HG03521 (cell line): ENCODE results near the gene ZKSCAN1.
"Not testable (repeated sequence)": the region's sequence is repeated elsewhere in the genome, so short reads cannot be mapped to it uniquely, and the experiment has no call there.

ENCODE experiments used
- ATAC-seq: cut with Tn5 transposase; IDR thresholded peaks from one replicate; pipeline ENCODE4 v1.9.1; 2021; ENCODE audit warnings: mild to moderate bottlenecking, moderate library complexity; ENCODE audit not compliant: unreplicated experiment

The ZKSCAN1 gene

GRCh38 chr7:100000239-100000638 lies 15.2 kb upstream of the ZKSCAN1 start:
- ATAC-seq = no peak

DNA sequence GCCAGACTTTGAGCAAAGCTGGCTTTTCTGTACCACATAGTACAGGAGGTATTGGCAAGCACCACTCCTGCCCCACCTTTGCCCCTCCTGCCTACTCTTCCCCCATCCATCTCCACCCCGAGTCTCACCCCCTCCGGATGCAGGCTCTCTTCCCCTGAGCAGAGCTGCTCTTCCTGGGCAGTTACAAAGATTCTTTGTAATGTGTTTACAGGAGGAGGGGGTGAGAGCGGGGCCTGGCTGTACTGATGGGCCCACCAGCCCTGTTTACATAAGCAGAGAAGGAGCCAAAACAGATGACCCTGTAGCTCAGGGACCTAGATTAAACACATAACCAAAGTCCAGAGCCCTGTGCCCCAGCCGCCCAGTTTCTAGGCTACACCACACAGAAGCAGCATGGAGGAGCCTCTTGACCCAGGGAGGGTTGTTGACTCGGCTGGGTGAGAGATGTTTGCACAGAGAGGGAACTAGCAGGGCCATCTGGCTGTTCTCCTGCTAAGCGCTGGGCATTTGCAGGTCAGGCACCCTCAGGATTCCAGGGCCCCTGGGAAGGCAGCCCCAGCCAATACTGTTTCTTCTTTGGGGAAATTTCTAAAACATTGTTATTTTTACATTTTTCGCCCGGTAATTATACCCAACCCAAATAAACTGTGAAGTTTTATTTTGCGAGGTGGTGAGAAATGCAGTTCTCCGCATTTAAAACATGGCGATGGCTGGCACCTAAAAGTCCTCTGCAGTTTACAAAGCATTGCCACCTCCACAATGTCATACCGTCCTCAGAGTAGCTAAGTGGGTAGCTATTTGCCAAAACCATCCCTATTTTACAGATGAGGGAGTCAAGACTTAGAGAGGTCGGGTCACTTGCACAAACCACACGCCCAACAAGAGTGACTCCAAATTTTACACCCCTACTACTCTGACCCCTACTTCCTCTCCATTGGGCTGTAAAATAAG lies 11.4 kb upstream of the ZKSCAN1 start:
- no peak for ATAC-seq

GRCh38 chr7:100007887-100008286 lies 7.5 kb upstream of the ZKSCAN1 start:
- no peak for ATAC-seq

DNA sequence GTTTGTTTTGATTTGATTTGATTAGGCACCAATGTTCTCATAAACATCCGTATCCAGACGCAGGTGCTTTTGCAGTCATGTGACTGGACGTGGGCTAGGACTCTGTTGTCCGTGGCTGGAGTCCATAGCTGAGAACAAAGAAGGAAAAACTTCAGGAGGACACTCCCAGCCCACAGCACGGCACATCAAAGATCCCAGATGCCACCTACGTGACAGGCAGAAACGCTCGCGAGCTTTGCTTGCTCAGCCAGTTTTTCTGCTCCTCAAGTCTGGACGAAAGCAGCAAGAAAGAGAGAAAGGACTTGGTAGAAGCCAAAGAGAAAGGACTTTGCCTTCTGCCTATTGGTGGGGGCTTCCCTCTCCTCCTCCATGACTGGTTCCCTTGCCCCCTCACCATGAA lies 6.9 kb upstream of the ZKSCAN1 start:
- ATAC-seq = no peak

GRCh38 chr7:100009952-100010351 lies 5.4 kb upstream of the ZKSCAN1 start:
- not testable (repeated sequence) for ATAC-seq

- ATAC-seq = no peak
These were observed 4.5 kb upstream of the ZKSCAN1 start for GRCh38 chr7:100010901-100011300.

DNA sequence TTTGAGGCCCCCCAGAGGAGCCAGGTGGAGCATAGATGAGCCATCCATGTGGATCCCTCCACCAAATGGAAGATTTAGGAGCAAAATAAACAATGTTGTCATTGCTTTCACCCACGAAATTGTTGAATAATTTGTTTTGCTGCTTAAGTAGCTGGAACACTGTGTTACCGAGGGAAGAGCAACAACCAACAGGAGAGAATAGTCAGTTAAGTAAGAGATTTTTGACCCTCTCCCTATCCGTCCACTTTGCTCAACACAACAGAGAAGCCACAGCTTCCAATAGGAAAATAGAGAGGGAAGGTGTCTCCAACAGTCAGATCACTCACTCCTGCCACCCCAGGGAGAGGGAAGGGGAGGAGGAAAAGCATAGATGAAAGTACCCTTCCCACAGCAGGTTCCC lies 3.9 kb upstream of the ZKSCAN1 start:
- no peak for ATAC-seq

- ATAC-seq = not testable (repeated sequence)
These were observed 2.7 kb upstream of the ZKSCAN1 start for GRCh38 chr7:100012385-100013327.

DNA sequence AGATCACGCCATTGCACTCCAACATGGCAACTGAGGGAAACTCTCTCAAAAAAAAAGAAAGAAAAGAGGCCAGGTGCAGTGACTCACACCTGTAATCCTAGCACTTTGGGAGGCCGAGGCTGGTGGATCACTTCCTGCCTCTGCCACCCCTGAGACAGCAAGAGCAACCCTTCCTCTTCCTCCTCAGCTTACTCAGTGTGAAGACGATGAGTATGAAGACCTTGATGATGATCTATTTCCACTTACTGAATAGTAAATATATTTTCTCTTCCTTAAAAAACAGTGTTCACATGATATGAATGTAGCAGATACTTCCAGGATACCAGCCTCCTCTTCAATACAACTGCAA lies 2.1 kb upstream of the ZKSCAN1 start:
- no peak for ATAC-seq

DNA sequence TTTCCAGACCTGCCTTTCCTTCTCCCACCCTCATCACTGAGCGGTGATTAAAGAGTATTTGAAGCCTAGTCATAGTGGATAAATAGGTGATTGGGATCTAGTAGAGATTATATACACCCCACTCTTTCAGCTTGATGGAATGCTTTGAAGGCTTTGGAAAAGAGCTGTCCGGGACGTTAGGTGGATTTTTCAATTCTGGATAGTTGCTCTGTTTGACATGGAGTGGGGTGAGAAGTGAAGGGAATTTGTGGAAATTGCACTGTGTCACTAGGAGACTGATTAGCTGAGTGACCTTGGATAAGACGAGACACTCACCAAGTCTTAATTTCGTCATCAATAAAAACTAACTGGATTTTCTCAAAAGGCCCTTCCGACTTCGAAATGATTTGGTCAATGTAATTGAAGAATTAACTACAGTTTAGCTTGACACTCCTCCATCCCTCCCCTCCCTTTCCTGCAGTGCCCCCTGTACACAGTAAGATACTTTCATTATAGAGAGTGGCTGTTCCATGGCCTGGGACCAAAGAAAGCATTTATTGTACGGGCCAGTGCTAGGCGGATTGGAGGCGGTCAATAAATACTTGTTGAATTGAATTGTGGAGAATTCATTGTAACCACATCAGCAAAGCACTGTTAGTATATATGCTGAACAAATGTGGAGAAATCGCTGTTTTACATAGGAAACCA lies 962 bp downstream of the ZKSCAN1 start:
- no peak for ATAC-seq

DNA sequence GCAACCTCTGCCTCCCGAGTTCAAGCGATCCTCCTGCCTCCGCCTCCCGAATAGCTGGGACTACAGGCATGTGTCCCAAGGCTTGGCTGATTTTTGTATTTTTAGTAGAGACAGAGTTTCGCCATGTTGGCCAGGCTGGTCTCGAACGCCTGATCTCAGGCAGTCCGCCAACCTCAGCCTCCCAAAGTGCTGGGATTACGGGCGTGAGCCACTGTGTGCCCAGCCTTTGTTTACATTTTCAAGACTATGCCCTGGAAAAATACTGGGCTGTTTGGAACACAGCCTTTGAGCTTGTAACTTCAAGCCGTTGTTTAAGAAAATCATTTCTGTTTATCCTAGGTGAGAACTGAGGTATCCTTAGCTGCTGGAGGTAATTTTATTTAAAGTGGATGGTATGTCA lies 1.9 kb downstream of the ZKSCAN1 start:
- ATAC-seq = no peak

DNA sequence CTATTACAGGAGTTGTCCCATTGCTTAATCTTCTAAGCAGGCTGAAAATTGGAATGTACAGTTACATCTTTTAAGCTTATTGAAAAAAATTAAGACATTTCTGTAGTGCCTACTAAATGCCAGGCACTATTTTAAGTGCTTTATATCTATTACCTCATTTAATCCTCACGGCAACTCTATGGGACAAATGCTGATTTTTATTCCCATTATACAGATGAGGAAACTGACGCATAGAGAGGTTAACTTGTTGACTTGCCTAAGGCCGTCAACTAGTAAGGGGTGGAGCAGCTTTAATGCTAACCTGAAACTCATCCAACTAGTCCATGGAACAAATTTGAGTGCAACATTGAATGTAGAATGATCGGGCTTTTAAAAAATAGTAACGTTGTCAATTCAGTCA lies 2.5 kb downstream of the ZKSCAN1 start:
- ATAC-seq = no peak

DNA sequence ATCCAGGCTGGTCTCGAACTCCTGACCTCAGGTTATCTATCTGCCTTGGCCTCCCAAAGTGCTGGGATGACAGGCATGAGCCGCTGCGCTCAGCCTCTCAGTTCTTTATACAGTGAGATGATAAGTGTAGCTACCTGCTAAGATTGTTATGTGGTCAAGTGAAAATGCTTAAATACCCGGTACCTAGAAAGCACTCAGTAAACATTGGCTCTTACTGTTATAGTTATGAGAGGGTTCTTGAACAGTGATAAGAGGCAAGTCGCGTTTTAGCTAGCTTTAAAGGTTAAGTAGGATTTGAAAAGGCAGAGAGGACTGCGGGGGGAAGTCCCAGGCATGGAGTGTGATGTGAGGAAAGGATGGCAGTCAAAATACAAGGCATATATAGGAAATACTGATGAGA lies 4.5 kb downstream of the ZKSCAN1 start:
- ATAC-seq = no peak

DNA sequence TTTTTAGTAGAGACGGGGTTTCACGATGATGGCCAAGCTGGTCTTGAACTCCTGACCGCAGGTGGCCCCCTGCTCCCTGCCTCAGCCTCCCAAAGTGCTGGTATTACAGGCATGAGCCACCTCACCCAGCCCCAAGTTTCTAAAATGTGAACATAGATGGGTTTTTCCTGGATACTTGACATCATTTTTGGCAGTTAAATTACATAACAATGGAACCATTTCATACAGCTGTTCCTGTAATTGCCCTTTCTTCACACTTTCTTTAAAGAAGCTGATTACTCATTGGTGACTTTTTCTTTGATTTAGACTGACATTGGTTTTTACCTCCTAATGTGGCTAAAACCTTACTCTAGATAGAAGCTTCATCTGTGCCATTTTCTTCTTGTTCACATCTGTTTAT lies 5.9 kb downstream of the ZKSCAN1 start:
- ATAC-seq = no peak

- ATAC-seq = no peak
These were observed 7.2 kb downstream of the ZKSCAN1 start for GRCh38 chr7:100022621-100023020.

- no peak for ATAC-seq
These were observed 8.1 kb downstream of the ZKSCAN1 start for GRCh38 chr7:100023526-100023925.

DNA sequence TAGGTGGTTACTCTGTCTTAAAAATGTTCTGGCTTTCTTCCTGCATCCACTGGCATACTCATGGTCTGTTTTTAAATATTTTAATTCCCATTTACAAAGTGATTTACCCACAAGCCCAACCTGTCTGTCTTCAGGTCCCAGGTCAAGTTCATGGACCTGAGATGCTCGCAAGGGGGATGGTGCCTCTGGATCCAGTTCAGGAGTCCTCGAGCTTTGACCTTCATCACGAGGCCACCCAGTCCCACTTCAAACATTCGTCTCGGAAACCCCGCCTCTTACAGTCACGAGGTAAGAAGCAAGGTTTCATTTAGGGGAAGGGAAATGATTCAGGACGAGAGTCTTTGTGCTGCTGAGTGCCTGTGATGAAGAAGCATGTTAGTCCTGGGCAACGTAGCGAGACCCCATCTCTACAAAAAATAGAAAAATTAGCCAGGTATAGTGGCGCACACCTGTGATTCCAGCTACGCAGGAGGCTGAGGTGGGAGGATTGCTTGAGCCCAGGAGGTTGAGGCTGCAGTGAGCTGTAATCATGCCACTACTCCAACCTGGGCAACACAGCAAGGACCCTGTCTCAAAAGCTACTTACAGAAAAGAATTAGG lies 8.7 kb downstream of the ZKSCAN1 start:
- ATAC-seq = no peak

DNA sequence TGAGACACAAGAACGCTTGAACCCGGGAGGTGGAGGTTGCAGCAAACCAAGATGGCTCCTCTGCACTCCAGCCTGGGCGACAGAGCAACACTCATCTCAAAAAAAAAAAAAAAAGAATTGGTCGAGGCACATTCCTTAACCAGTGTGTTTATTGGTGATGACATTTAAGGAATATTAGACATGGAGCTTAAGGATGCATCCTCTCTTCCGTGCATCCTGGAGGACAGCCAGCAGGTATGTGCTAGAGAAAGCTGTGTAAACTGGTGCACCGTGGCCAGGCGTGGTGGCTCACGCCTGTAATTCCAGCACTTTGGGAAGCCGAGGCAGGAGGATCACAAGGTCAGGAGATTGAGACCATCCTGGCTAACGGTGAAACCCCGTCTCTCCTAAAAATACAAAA lies 11.8 kb downstream of the ZKSCAN1 start:
- no peak for ATAC-seq

DNA sequence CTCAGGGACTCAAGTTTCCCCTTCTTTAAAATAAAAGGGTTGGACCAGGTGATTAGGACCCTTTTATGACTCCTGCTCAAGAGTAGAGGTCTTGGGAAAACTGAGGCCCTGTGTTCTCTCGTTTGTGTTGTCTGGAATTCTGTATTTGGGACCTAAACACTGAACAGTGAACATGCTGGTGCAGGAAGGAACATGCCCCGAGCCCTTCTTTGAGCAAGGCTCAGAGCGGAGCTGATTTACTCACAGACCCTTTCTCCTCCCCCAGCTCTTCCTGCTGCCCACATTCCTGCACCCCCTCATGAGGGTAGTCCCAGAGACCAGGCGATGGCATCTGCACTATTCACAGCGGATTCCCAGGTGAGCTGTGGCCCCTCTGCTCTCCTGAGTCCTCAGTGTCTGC lies 14.2 kb downstream of the ZKSCAN1 start:
- no peak for ATAC-seq

- no peak for ATAC-seq
These were observed 18.1 kb downstream of the ZKSCAN1 start for GRCh38 chr7:100033526-100033925.
